B cell (primary cell): Measurements from ENCODE around the gene SMURF2. TPM values are rescaled to one million over a fixed set of nuclear protein-coding genes. Genes with fewer than 3 reads are reported as not detected.

Experiments used
- ATAC-seq: fragments of 200-7000 bp; cut with Tn5 transposase; one replicate; pipeline ENCODE4 v1.10.0; 2021; ENCODE audit warnings: low read depth, mild to moderate bottlenecking, moderate number of reproducible peaks, moderate library complexity
- CTCF ChIA-PET: fragments of 350-600 bp; sonication (Branson Sonifier 250); formaldehyde crosslinking; loops from one replicate; lab custom pipeline; 2021; ENCODE audit warnings: antibody characterized with exemption, inconsistent platforms; lab: Charles Lee
- POLR2A ChIA-PET: fragments of 350-600 bp; sonication (Branson Sonifier 250); formaldehyde crosslinking; loops from one replicate; lab custom pipeline; 2021; ENCODE audit warnings: antibody characterized with exemption; lab: Charles Lee
- DNase-seq: peaks from one replicate; pipeline ENCODE4 v3.0.0; 2013
- H2AFZ ChIP-seq: 2 replicates; pipeline ENCODE4 v1.6.1; 2012; ENCODE audit warnings: mild to moderate bottlenecking, low read depth, low read length; ENCODE audit not compliant: insufficient read depth, poor library complexity, severe bottlenecking
- H3K27ac ChIP-seq, 2 donors: 1 replicate in 1 of 2; 2 replicates in 1 of 2; pipeline ENCODE4 v1.5.1; 2012 to 2013; ENCODE audit warnings: low read length in 2 of 2, mild to moderate bottlenecking in 2 of 2, moderate library complexity in 1 of 2
- H3K27me3 ChIP-seq, 4 experiments: fragments of 200-600 bp in 1 of 4; sonication (generic) in 1 of 4; replicated peaks in 1 of 4; 1 replicate in 2 of 4; 2 replicates in 2 of 4; pipeline versions ENCODE4 v1.6.1 to v1.7.0; 2013 to 2016; ENCODE audit warnings: low read length in 3 of 4, mild to moderate bottlenecking in 2 of 4, mixed read lengths in 1 of 4, moderate library complexity in 1 of 4; ENCODE audit not compliant: insufficient read depth in 4 of 4, control insufficient read depth in 3 of 4; ENCODE audit errors: control extremely low read depth in 1 of 4
- H3K36me3 ChIP-seq, 2 experiments: replicated peaks in 1 of 2; 1 replicate in 1 of 2; 2 replicates in 1 of 2; pipeline versions ENCODE4 v1.6.1 to v1.7.1; 2013; ENCODE audit warnings: low read length in 1 of 2; ENCODE audit not compliant: insufficient read depth in 2 of 2, control insufficient read depth in 1 of 2; ENCODE audit errors: control extremely low read depth in 1 of 2, extremely low read depth in 1 of 2
- H3K4me1 ChIP-seq, 2 donors: fragments of 200-600 bp in 1 of 2; sonication (generic) in 1 of 2; 1 replicate in 1 of 2; 2 replicates in 1 of 2; pipeline versions ENCODE4 v1.5.1 to v1.6.1; 2013 to 2017; ENCODE audit warnings: low read length in 2 of 2; ENCODE audit not compliant: control insufficient read depth in 2 of 2, insufficient read depth in 2 of 2
- H3K4me2 ChIP-seq: replicated peaks from 2 replicates; pipeline ENCODE3; 2012; ENCODE audit warnings: mild to moderate bottlenecking, low read depth, low read length; ENCODE audit not compliant: poor library complexity, severe bottlenecking
- H3K4me3 ChIP-seq, 5 experiments: fragments of 200-600 bp in 1 of 5; sonication (generic) in 1 of 5; 1 replicate in 3 of 5; 2 replicates in 2 of 5; pipeline versions ENCODE4 v1.5.1 to v1.7.0; 2011 to 2016; ENCODE audit warnings: low read length in 4 of 5, mild to moderate bottlenecking in 4 of 5, low read depth in 2 of 5, control low read depth in 1 of 5, moderate library complexity in 1 of 5; ENCODE audit not compliant: insufficient read depth in 1 of 5; ENCODE audit errors: control extremely low read depth in 1 of 5, extremely low read depth in 1 of 5
- H3K79me2 ChIP-seq: fragments of 200-600 bp; sonication (generic); one replicate; pipeline ENCODE4 v1.6.0; 2016; ENCODE audit warnings: low read length; ENCODE audit not compliant: control insufficient read depth, insufficient read depth
- H3K9ac ChIP-seq: fragments of 200-600 bp; sonication (generic); 2 replicates; pipeline ENCODE4 v1.6.1; 2017; ENCODE audit warnings: mild to moderate bottlenecking, low read length, moderate library complexity
- H3K9me3 ChIP-seq, 3 donors: one replicate each; pipeline versions ENCODE4 v1.6.1 to v1.7.1; 2013; ENCODE audit warnings: low read length in 2 of 3; ENCODE audit not compliant: control insufficient read depth in 2 of 3, insufficient read depth in 1 of 3; ENCODE audit errors: control extremely low read depth in 1 of 3
- H4K20me1 ChIP-seq: 2 replicates; pipeline ENCODE4 v1.6.0; 2012; ENCODE audit warnings: mild to moderate bottlenecking, low read length; ENCODE audit not compliant: insufficient read depth, control insufficient read depth, poor library complexity, severe bottlenecking
- H3K27ac Mint-ChIP-seq: one replicate; pipeline ENCODE4 v1.8.0; 2021; ENCODE audit warnings: mixed read lengths
- H3K27me3 Mint-ChIP-seq: one replicate; pipeline ENCODE4 v1.8.0; 2021; ENCODE audit warnings: mixed read lengths
- H3K4me1 Mint-ChIP-seq: one replicate; pipeline ENCODE4 v1.8.0; 2021; ENCODE audit warnings: mixed read lengths
- H3K4me3 Mint-ChIP-seq: one replicate; pipeline ENCODE4 v1.8.0; 2021; ENCODE audit warnings: mixed read lengths
- H3K9me3 Mint-ChIP-seq: one replicate; pipeline ENCODE4 v1.8.0; 2022; ENCODE audit warnings: mixed read lengths; ENCODE audit not compliant: insufficient read depth
- EZH2 ChIP-seq: IDR thresholded peaks from 2 replicates; pipeline ENCODE4 v1.6.1; 2012; ENCODE audit warnings: borderline replicate concordance, low read depth, mild to moderate bottlenecking, moderate library complexity, low read length; ENCODE audit not compliant: insufficient read depth, poor library complexity, severe bottlenecking
- WGBS: methylation state at CpG from one replicate; pipeline ENCODE4 v1.1.5; 2013; ENCODE audit warnings: missing lambda C conversion rate; ENCODE audit not compliant: insufficient coverage; 5-methylcytosine and 5-hydroxymethylcytosine counted together
- intact Hi-C: fragments of 100-400 bp; cut with micrococcal nuclease; formaldehyde crosslinking; loops from one replicate; pipeline ENCODE4 v1.10.0; 2022
- polyA plus RNA-seq: library from polyadenylated mRNA; depleted of rRNA; stranded (reverse); fragments of >200 nt; gene quantifications from 2 replicates; pipeline ENCODE4 v1.2.3, GENCODE V29; 2012
- total RNA-seq, 2 donors: library from RNA; stranded (reverse); fragments of 120-200 nt in 1 of 2; gene quantifications; 1 replicate in 1 of 2; 2 replicates in 1 of 2; pipeline versions ENCODE4 v1.2.3 to v1.2.4, GENCODE V29; 2013 to 2022
- TF ChIP-seq, protein P1 (sequence below): fragments of 200-600 bp; IDR thresholded peaks from one replicate; pipeline ENCODE4 v1.8.0; 2022; ENCODE audit warnings: antibody characterized with exemption, mild to moderate bottlenecking

The SMURF2 gene
- total and polyA plus RNA-seq, 2 donors (not counting 1 experiment from before 2014, with no cell fraction given): 9.2 to 32.8 TPM

GRCh38 chr17:64496786-64497564, 165.1 kb downstream of the SMURF2 start, which contains the start of gene POLG2:
TSS of gene POLG2 (minus strand) at chr17:64497054. CDS start at chr17:64496968, 86 bp downstream.
- Mint-ChIP-seq H3K4me1 (peaks cover 68% of the 10 kb centered on the region), H3K27me3 (no peaks in the 10 kb centered on the region), H3K9me3 (no peaks in the 10 kb centered on the region), H3K27ac (peak within 1 kb of the TSS; percentile 98), H3K4me3 (peak within 1 kb of the TSS; percentile 99)
- Histone ChIP-seq H4K20me1 (peaks cover 32% of the 10 kb centered on the region), H3K9ac (peak within 1 kb of the TSS; percentile 70), H3K36me3 (peaks cover 4 to 38% of the 10 kb centered on the region in 2 experiments), H3K79me2 (peaks cover 40% of the 10 kb centered on the region), H3K27ac (peak within 1 kb of the TSS; percentile 76 to 82), H3K4me2 (peak within 1 kb of the TSS; percentile 80), H3K4me1 (peaks cover 29% of the 10 kb centered on the region in 2 donors), H3K9me3 (no peaks in the 10 kb centered on the region), H3K4me3 (peak within 1 kb of the TSS; percentile 71 to 90 (median 74)), H2AFZ (peak within 1 kb of the TSS; percentile 61), H3K27me3 (no peaks in the 10 kb centered on the region)
- WGBS: under 1% methylated on average over 48 of the region's 50 CpGs
- POLR2A ChIA-PET: interaction anchor here (0.9 to 4.6 kb wide), 6 partner anchors 9 to 84 kb away, joined by 3 to 97 read pairs (median 6); partner anchors contain the start of genes CEP95 and DDX5
- ATAC-seq (peak; percentile 86), DNase-seq (peak; percentile 95)
- intact Hi-C loops: loop anchor here (1.0 to 5.0 kb wide), 7 partner anchors 9 to 565 kb away; partner anchors contain the start of genes CD79B, CEP95, DDX5 and SMURF2
- TF ChIP-seq, protein P1, sequence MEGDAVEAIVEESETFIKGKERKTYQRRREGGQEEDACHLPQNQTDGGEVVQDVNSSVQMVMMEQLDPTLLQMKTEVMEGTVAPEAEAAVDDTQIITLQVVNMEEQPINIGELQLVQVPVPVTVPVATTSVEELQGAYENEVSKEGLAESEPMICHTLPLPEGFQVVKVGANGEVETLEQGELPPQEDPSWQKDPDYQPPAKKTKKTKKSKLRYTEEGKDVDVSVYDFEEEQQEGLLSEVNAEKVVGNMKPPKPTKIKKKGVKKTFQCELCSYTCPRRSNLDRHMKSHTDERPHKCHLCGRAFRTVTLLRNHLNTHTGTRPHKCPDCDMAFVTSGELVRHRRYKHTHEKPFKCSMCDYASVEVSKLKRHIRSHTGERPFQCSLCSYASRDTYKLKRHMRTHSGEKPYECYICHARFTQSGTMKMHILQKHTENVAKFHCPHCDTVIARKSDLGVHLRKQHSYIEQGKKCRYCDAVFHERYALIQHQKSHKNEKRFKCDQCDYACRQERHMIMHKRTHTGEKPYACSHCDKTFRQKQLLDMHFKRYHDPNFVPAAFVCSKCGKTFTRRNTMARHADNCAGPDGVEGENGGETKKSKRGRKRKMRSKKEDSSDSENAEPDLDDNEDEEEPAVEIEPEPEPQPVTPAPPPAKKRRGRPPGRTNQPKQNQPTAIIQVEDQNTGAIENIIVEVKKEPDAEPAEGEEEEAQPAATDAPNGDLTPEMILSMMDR: peak; percentile 55
- no peak for TF ChIP-seq EZH2
- CTCF ChIA-PET: interaction anchor here (1.4 to 6.9 kb wide), 5 partner anchors 9 to 152 kb away, joined by 3 to 112 read pairs (median 8); partner anchors contain the start of genes CEP95, DDX5 and MILR1
